Right lobe of liver (tissue), 6 donors: ENCODE measurements around the gene GPR183. TPM values are rescaled to one million over a fixed set of nuclear protein-coding genes. Genes with fewer than 3 reads are reported as not detected.
"Not testable (repeated sequence)": the region's sequence is repeated elsewhere in the genome, so short reads cannot be mapped to it uniquely, and the experiment has no call there.

ENCODE experiments used
- ATAC-seq, 4 donors: fragments of 200-7000 bp; cut with Tn5 transposase; one replicate each; pipeline ENCODE4 v1.9.1; 2020; ENCODE audit warnings: mild to moderate bottlenecking in 4 of 4, moderate library complexity in 4 of 4
- DNase-seq, 3 donors: peaks; one replicate each; pipeline ENCODE4 v3.0.0-alpha.2; 2020
- H3K27ac ChIP-seq, 3 donors: fragments of 200-600 bp; one replicate each; pipeline ENCODE4 v1.8.0; 2022
- H3K27me3 ChIP-seq, 2 donors: fragments of 200-600 bp; one replicate each; pipeline ENCODE4 v1.8.0; 2022
- H3K36me3 ChIP-seq, 4 donors: fragments of 200-600 bp; sonication (generic) in 1 of 4; one replicate each; pipeline versions ENCODE4 v1.5.1 to v1.8.0; 2017 to 2022; ENCODE audit warnings: control low read depth in 1 of 4
- H3K4me1 ChIP-seq, 4 donors: fragments of 200-600 bp; sonication (generic) in 1 of 4; one replicate each; pipeline versions ENCODE4 v1.5.1 to v1.8.0; 2017 to 2022; ENCODE audit warnings: control low read depth in 1 of 4
- H3K4me3 ChIP-seq, 3 donors: fragments of 200-600 bp; one replicate each; pipeline ENCODE4 v1.8.0; 2022
- H3K9me3 ChIP-seq, 4 donors: fragments of 200-600 bp; sonication (generic) in 1 of 4; one replicate each; pipeline versions ENCODE4 v1.5.1 to v1.8.0; 2017 to 2022; ENCODE audit warnings: control low read depth in 1 of 4
- POLR2A ChIP-seq: fragments of 450-650 bp; IDR thresholded peaks from one replicate; pipeline ENCODE4 v1.6.1; 2017; ENCODE audit warnings: antibody characterized with exemption, mild to moderate bottlenecking
- WGBS: methylation state at CpG from one replicate; pipeline ENCODE4 v1.1.6; 2018; ENCODE audit warnings: low coverage, low lambda C conversion rate; ENCODE audit not compliant: insufficient coverage; ENCODE audit errors: missing lambda C conversion rate; 5-methylcytosine and 5-hydroxymethylcytosine counted together
- intact Hi-C, 2 donors: fragments of 100-400 bp; cut with DNase I; formaldehyde crosslinking; loops; one replicate each; pipeline versions ENCODE4 v1.11.2 to v1.14.1; 2022
- total RNA-seq, 6 experiments: library from RNA; depleted of rRNA in 2 of 6; stranded (reverse); fragments of >200 nt in 2 of 6; fragmentation: NEBNext Ultra II Directional in 3 of 6; extraction: Animal tissue kit (Norgen Biotek cat#: 25700) in 3 of 6; gene quantifications; one replicate each; pipeline versions ENCODE4 v1.1.0 to v1.2.4, GENCODE V29; 2016 to 2023
- TF ChIP-seq, protein P1 (sequence below), 4 donors: fragments of 200-600 bp in 3 of 4; fragments of 450-650 bp in 1 of 4; IDR thresholded peaks; one replicate each; pipeline versions ENCODE4 v1.5.1 to v1.8.0; 2016 to 2022; ENCODE audit warnings: antibody characterized with exemption in 4 of 4, mild to moderate bottlenecking in 2 of 4
- donor health status: DM: no; HTN: yes; CAD: no.
- donor health status: DM: no; HTN: no; CAD: no.
- donor health status: DM: no; HTN: no; CAD: no.
- donor health status: DM: no; HTN: yes; CAD: no.
- donor health status: DM: no; HTN: yes; CAD: no.

GPR183 gene
- total RNA-seq, 6 experiments from 2014 or later = 0.26 to 3.2 (median 1.0) TPM

DNA sequence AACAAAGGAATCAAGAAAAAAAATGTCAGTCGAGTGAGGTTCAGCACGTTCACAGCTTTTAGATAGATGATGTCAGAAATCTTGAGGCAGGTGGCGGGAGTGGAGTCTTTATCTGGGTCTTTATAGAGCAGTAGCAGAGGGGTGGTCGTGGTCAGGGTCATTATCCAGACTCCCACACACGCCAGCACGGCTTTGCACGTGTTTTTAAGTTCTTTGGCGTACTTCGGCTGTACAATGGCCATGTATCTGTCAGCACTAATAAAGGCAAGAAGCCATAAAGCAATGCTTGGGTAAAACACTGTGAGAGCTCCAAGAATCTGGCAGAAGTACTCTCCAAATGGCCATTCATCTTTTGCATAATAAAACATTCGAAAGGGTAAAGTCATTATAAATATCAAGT, 51.9 kb downstream of the GPR183 start:
- Histone ChIP-seq H3K27me3 (no peaks in the 10 kb centered on the region), H3K4me3 (no peak overlapping the region), H3K9me3 (no peaks in the 10 kb centered on the region), H3K36me3 (peaks cover 0 to 4% (median 0%) of the 10 kb centered on the region in 4 donors), H3K27ac (no peak overlapping the region), H3K4me1 (no peaks in the 10 kb centered on the region)
- TF ChIP-seq POLR2A = no peak
- TF ChIP-seq, protein P1, sequence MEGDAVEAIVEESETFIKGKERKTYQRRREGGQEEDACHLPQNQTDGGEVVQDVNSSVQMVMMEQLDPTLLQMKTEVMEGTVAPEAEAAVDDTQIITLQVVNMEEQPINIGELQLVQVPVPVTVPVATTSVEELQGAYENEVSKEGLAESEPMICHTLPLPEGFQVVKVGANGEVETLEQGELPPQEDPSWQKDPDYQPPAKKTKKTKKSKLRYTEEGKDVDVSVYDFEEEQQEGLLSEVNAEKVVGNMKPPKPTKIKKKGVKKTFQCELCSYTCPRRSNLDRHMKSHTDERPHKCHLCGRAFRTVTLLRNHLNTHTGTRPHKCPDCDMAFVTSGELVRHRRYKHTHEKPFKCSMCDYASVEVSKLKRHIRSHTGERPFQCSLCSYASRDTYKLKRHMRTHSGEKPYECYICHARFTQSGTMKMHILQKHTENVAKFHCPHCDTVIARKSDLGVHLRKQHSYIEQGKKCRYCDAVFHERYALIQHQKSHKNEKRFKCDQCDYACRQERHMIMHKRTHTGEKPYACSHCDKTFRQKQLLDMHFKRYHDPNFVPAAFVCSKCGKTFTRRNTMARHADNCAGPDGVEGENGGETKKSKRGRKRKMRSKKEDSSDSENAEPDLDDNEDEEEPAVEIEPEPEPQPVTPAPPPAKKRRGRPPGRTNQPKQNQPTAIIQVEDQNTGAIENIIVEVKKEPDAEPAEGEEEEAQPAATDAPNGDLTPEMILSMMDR (IDR thresholded peaks at IDR 0.05) = no peak
- intact Hi-C loops = no loop called here
- DNase-seq (no peak), ATAC-seq (no peak)
- WGBS = 87% methylated on average over 9 of the region's 10 CpGs

DNA sequence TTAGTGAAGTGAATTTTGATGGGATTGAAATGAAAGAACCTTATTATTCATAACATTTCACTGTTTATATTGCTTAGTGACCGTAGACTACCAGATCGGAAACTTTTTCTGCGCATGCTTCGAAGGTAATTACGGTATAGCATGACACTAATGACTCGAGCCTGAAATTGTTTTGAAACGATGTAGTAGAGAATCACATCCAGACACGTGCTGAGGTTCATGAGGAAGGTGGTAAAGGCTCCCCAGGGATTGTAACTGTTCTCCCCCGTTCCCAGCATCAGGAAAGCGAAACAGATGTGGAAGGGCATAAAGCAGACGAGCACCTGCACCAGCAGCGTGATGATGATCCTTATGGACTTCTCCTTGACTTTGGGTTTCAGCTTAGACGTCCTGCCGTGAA, 52.4 kb downstream of the GPR183 start:
- Histone ChIP-seq H3K27me3 (no peaks in the 10 kb centered on the region), H3K27ac (no peak overlapping the region), H3K4me3 (no peak overlapping the region), H3K9me3 (no peaks in the 10 kb centered on the region), H3K36me3 (peaks cover 0 to 4% (median 0%) of the 10 kb centered on the region in 4 donors), H3K4me1 (no peaks in the 10 kb centered on the region)
- TF ChIP-seq, protein P1 (IDR thresholded peaks at IDR 0.05) = no peak
- no peak for TF ChIP-seq POLR2A
- intact Hi-C loops = no loop called here
- WGBS = 90% methylated on average over 12 of the region's 14 CpGs
- ATAC-seq (no peak), DNase-seq (no peak)

DNA sequence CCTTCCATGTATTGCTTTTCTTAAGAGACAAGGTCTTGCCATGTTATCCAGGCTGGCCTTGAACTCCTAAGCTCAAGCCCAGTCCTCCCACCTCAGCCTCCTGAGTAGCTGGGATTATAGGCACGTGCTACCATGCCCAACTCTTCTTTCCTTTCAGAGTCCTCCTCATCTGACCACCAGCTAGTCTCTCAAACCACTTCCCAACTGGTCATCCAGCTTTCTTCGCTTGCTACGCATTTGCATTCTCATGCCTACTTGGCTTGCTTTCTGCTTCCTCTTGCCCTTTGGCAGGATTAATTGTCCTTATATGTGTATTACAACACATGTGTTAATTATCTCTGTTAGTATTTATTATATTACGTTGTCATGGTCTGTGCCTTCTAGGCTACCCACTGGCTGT, 55.3 kb downstream of the GPR183 start:
- 56% methylated on average over 3 of the region's 4 CpGs for WGBS
- TF ChIP-seq, protein P1 (IDR thresholded peaks at IDR 0.05) = no peak
- TF ChIP-seq POLR2A = no peak
- DNase-seq (no peak), ATAC-seq (no peak)
- Histone ChIP-seq H3K36me3 (peaks cover 0 to 4% (median 0%) of the 10 kb centered on the region in 4 donors), H3K9me3 (no peaks in the 10 kb centered on the region), H3K4me3 (no peak overlapping the region), H3K27me3 (no peaks in the 10 kb centered on the region), H3K4me1 (no peaks in the 10 kb centered on the region), H3K27ac (no peak overlapping the region)
- intact Hi-C loops = no loop called here

DNA sequence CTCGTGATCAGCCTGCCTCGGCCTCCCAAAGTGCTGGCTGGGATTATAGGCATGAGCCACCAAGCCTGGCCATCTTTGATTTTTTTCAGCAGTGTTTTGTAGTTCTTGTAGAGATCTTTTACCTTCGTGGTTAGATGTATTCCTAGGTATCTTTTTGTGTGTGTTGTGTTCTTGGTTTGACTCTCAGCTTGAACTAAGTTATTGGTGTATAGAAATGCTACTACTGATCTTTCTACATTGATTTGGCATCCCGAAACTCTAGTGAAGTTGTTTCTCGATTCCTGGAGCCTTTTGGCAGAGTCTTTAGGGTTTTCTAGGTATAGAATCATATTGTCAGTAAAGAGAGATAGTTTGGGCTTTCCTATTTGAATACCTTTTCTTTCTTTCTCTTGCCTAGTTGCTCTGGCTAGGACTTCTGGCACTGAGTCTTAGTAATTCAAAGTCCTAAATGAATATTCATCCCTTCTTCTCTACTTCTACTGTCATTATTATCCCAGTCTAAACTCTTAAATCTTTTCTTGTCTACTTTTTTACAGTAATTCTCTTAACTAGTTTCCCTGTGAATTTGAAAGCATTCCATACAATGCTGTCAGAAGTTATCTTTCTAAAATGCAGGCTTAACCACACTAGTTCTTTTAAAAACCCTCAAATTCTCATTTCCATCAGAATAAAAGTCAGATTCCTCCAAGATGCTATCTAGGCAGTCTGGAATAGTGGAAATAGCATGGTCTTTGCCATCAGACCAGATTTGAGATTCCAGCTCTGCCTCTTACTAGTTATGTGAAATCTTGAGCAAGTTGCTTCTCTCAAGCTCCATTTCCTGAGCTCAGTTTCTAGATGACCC, 56.0 kb downstream of the GPR183 start:
- 92% methylated on average over 5 of the region's 5 CpGs for WGBS
- no peaks in the 10 kb centered on the region for H3K4me1 ChIP-seq
- H3K27ac ChIP-seq = no peak overlapping the region
- H3K36me3 ChIP-seq = peaks cover 0 to 4% (median 0%) of the 10 kb centered on the region in 4 donors
- TF ChIP-seq POLR2A = no peak
- TF ChIP-seq, protein P1 (IDR thresholded peaks at IDR 0.05) = no peak
- H3K4me3 ChIP-seq = no peak overlapping the region
- no peaks in the 10 kb centered on the region for H3K9me3 ChIP-seq
- intact Hi-C loops = no loop called here
- ATAC-seq (no peak), DNase-seq (no peak)
- no peaks in the 10 kb centered on the region for H3K27me3 ChIP-seq

DNA sequence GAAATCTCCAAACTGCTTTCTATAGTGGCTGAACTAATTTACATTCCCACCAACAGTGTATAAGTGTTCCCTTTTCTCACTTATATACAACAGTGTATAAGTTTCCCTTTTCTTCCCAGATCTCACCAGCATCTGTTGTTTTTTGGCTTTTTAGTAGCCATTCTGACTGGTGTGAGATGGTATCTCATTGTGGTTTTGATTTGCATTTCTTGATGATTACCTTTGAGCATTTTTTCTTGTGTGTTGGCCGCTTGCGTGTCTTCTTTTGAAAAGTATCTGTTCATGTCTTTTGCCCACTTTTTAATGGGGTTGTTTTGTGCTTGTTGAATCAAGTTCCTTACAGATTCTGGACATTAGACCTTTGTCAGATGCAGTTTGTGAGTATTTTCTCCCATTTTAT, 57.6 kb downstream of the GPR183 start:
- 100% methylated on average over 2 of the region's 2 CpGs for WGBS
- intact Hi-C loops = not testable (repeated sequence)

DNA sequence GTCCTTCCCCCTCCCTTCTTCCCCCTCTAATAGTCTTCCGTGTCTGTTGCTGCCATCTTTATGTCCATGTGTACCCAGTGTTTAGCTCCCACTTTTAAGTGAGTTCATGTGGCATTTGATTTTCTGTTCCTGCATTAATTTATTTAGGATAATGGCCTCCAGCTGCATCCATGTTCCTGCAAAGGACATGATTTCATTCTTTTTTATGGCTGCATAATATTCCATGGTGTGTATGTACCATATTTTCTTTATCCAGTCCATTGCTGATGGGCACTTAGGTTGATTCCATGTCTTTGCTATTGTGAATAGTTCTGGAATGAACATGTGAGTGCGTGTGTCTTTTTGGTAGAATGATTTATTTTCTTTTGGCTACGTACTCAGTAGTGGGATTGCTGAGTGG, 58.0 kb downstream of the GPR183 start:
- H3K27ac ChIP-seq, H3K4me3 ChIP-seq, H3K36me3 ChIP-seq, ATAC-seq, H3K9me3 ChIP-seq, H3K27me3 ChIP-seq, H3K4me1 ChIP-seq, DNase-seq, intact Hi-C loops: not testable (repeated sequence)
- WGBS = 100% methylated on average over 3 of the region's 3 CpGs

More for the DNA sequence above, 57.6 kb downstream of the GPR183 start:
- not testable (repeated sequence) for H3K4me1 ChIP-seq, H3K9me3 ChIP-seq, H3K27ac ChIP-seq, H3K4me3 ChIP-seq, H3K36me3 ChIP-seq, H3K27me3 ChIP-seq, ATAC-seq, DNase-seq
